ENCODE data around the gene PRCP. TPM values are rescaled to one million over a fixed set of nuclear protein-coding genes. Genes with fewer than 3 reads are reported as not detected.

The PRCP gene
- total and polyA plus RNA-seq, 11 donors = 21.2 to 99.4 (median 44.0) TPM

DNA sequence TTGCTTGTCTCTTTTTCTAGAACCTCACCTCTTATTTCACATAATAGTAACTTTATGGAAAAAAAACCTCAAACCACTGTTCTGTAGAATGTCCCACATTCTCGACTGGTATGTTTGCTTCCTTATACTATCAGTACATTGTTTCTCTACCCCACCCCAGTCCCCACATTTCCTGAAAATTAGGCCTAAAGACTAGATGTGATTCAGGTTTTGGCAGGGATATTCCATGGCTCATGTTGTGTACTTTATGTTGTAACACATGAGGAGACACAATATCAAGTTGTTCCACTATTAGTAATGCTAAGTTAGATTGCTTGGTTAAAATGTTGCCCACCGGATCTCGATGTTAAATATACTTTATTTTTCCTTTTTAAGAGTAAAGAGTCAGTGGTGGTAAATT lies 36.0 kb upstream of the PRCP start:
- WGBS, 4 donors = 82 to 89% (median 86%) methylated on average over 3 of the region's 3 CpGs
- ATAC-seq (no peak), DNase-seq (no peak)

DNA sequence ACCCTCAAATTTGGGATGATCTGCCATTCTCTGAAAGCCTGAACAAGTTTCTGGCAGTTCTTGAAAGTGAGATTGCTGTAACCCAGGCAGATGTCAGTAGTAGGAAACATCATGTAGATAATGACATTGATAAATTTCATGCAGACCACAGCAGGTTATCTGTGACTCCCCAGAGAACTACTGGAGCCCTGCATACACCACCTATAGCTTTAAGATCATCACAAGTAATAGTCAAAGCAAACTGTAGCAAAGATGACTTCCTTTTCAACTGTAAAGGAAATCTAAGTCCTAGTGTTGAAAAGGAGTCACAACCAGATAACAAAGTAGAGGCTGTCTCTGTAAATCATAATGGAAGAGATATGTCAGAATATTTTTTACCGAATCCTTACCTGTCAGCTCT lies 32.3 kb upstream of the PRCP start:
- 85 to 97% (median 86%) methylated on average over 1 of the region's 1 CpG for WGBS, 4 donors
- TF ChIP-seq POLR2A (IDR thresholded peaks at IDR 0.05) = no peak
- TF ChIP-seq, protein P1, sequence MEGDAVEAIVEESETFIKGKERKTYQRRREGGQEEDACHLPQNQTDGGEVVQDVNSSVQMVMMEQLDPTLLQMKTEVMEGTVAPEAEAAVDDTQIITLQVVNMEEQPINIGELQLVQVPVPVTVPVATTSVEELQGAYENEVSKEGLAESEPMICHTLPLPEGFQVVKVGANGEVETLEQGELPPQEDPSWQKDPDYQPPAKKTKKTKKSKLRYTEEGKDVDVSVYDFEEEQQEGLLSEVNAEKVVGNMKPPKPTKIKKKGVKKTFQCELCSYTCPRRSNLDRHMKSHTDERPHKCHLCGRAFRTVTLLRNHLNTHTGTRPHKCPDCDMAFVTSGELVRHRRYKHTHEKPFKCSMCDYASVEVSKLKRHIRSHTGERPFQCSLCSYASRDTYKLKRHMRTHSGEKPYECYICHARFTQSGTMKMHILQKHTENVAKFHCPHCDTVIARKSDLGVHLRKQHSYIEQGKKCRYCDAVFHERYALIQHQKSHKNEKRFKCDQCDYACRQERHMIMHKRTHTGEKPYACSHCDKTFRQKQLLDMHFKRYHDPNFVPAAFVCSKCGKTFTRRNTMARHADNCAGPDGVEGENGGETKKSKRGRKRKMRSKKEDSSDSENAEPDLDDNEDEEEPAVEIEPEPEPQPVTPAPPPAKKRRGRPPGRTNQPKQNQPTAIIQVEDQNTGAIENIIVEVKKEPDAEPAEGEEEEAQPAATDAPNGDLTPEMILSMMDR (IDR thresholded peaks at IDR 0.05) = no peak
- H3K27me3 ChIP-seq = no peaks in the 10 kb centered on the region

More for the DNA sequence above, 36.0 kb upstream of the PRCP start:
- no peaks in the 10 kb centered on the region for H3K9me3 ChIP-seq
- intact Hi-C loops (cut with DNase I) = no loop called here
- H3K36me3 ChIP-seq = no peaks in the 10 kb centered on the region
- no peaks in the 10 kb centered on the region for H3K27me3 ChIP-seq
- no peak overlapping the region for H3K27ac ChIP-seq
- no peak overlapping the region for H3K4me3 ChIP-seq
- TF ChIP-seq POLR2A (IDR thresholded peaks at IDR 0.05) = no peak
- TF ChIP-seq, protein P1 (IDR thresholded peaks at IDR 0.05) = no peak
- H3K4me1 ChIP-seq = no peaks in the 10 kb centered on the region

DNA sequence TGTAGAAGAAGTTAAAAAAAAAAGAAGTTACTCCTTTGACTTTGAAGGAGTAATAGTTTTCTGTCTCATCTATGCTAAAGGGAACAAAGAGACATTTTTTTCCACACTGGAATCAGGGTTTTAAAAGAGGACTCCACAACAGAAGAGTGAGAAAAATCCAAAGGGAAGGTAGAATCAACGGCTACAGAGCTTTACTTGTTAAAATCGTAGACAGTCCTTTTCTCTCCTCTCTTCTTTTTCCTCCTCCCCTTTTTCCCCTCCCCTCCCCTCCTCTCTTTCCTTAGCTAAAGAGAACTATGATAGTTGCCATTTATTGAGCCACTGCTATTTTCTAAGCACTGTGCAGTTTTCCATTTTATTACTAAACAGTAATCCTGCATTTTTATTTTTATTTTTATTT lies 30.5 kb upstream of the PRCP start:
- no peaks in the 10 kb centered on the region for H3K27me3 ChIP-seq
- H3K4me1 ChIP-seq = no peaks in the 10 kb centered on the region
- no peaks in the 10 kb centered on the region for H3K36me3 ChIP-seq
- no peak overlapping the region for H3K4me3 ChIP-seq
- no peak overlapping the region for H3K27ac ChIP-seq
- no peak for TF ChIP-seq POLR2A (IDR thresholded peaks at IDR 0.05)
- TF ChIP-seq, protein P1 (IDR thresholded peaks at IDR 0.05) = no peak
- intact Hi-C loops (cut with DNase I) = no loop called here
- 74 to 90% (median 83%) methylated on average over 2 of the region's 2 CpGs for WGBS, 4 donors
- no peak for DNase-seq
- no peaks in the 10 kb centered on the region for H3K9me3 ChIP-seq
- ATAC-seq = no peak

More for the DNA sequence above, 32.3 kb upstream of the PRCP start:
- no peaks in the 10 kb centered on the region for H3K36me3 ChIP-seq
- H3K9me3 ChIP-seq = no peaks in the 10 kb centered on the region
- no peak for ATAC-seq
- DNase-seq = no peak
- no peaks in the 10 kb centered on the region for H3K4me1 ChIP-seq
- no peak overlapping the region for H3K4me3 ChIP-seq
- no peak overlapping the region for H3K27ac ChIP-seq
- intact Hi-C loops (cut with DNase I) = no loop called here

DNA sequence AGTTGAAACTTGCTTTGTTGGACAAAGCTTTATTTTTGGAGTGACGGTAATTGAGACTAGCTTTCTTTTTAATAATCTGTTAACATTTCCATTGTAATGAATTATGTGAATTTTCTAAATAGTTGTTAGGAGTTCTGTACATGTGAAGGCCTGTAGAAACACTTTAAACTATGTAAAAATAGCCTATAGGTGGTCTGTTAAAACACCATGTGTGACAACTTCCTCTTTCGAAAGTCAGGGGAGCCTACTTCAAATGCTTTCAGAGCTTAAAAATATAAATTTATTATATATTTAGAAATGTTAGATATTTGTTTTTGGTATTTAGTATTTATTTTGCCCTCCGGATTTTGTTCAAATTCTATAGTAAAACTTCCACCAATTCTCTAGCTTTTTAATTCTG lies 30.0 kb upstream of the PRCP start:
- no peaks in the 10 kb centered on the region for H3K9me3 ChIP-seq
- no peak overlapping the region for H3K27ac ChIP-seq
- ATAC-seq (no peak), DNase-seq (no peak)
- 76 to 96% (median 87%) methylated on average over 3 of the region's 3 CpGs for WGBS, 4 donors
- intact Hi-C loops (cut with DNase I) = no loop called here
- TF ChIP-seq, protein P1 (IDR thresholded peaks at IDR 0.05) = no peak
- TF ChIP-seq POLR2A (IDR thresholded peaks at IDR 0.05) = no peak
- no peaks in the 10 kb centered on the region for H3K27me3 ChIP-seq
- H3K4me1 ChIP-seq = no peaks in the 10 kb centered on the region
- no peaks in the 10 kb centered on the region for H3K36me3 ChIP-seq
- no peak overlapping the region for H3K4me3 ChIP-seq
